Keratinocyte (primary cell): Measurements from ENCODE around the gene NHSL2. TPM values are rescaled to one million over a fixed set of nuclear protein-coding genes. Genes with fewer than 3 reads are reported as not detected.

Source experiments
- DNase-seq: peaks from one replicate; pipeline ENCODE4 v3.0.0-alpha.2; 2011; ENCODE audit warnings: low read depth, missing footprints, low spot score
- FAIRE-seq: peaks from 2 replicates; lab custom pipeline; 2011; peaks lifted over from hg19 to GRCh38; lab: Jason Lieb, UNC
- H2AFZ ChIP-seq: 2 replicates; pipeline ENCODE4 v1.6.0; 2012; ENCODE audit warnings: low read length, control low read depth, inconsistent platforms; ENCODE audit not compliant: control insufficient read depth
- H3K27ac ChIP-seq: 2 replicates; pipeline ENCODE4 v1.5.1; 2011; ENCODE audit warnings: low read length; ENCODE audit not compliant: control insufficient read depth, insufficient read depth
- H3K27me3 ChIP-seq: 3 replicates; pipeline ENCODE4 v1.6.0; 2011; ENCODE audit warnings: low read length; ENCODE audit not compliant: control insufficient read depth, insufficient read depth; ENCODE audit errors: extremely low read depth
- H3K36me3 ChIP-seq, 2 experiments: 2 replicates in 1 of 2; 3 replicates in 1 of 2; pipeline ENCODE4 v1.5.1; 2011; ENCODE audit warnings: low read length in 2 of 2, mild to moderate bottlenecking in 1 of 2; ENCODE audit not compliant: control insufficient read depth in 2 of 2, insufficient read depth in 2 of 2; ENCODE audit errors: extremely low read depth in 1 of 2
- H3K4me1 ChIP-seq: 3 replicates; pipeline ENCODE4 v1.5.1; 2011; ENCODE audit warnings: low read length; ENCODE audit not compliant: control insufficient read depth, insufficient read depth; ENCODE audit errors: extremely low read depth
- H3K4me2 ChIP-seq: 3 replicates; pipeline ENCODE4 v1.6.0; 2011; ENCODE audit warnings: low read depth, low read length; ENCODE audit not compliant: control insufficient read depth, insufficient read depth; ENCODE audit errors: extremely low read depth
- H3K4me3 ChIP-seq, 3 experiments: fragments of 200-600 bp in 1 of 3; sonication (generic) in 1 of 3; 2 replicates in 2 of 3; 3 replicates in 1 of 3; pipeline ENCODE4 v1.5.1; 2011 to 2016; ENCODE audit warnings: low read length in 3 of 3, mild to moderate bottlenecking in 3 of 3, control low read depth in 2 of 3, inconsistent platforms in 1 of 3, low read depth in 1 of 3, mixed read lengths in 1 of 3, mixed run types in 1 of 3, moderate library complexity in 1 of 3; ENCODE audit not compliant: control insufficient read depth in 2 of 3, insufficient read depth in 2 of 3; ENCODE audit errors: extremely low read depth in 1 of 3
- H3K79me2 ChIP-seq: 2 replicates; pipeline ENCODE4 v1.6.0; 2012; ENCODE audit warnings: low read length; ENCODE audit not compliant: control insufficient read depth, insufficient read depth
- H3K9ac ChIP-seq: 3 replicates; pipeline ENCODE4 v1.6.0; 2011; ENCODE audit warnings: low read length; ENCODE audit not compliant: control insufficient read depth, insufficient read depth; ENCODE audit errors: extremely low read depth
- H3K9me1 ChIP-seq: 3 replicates; pipeline ENCODE4 v1.6.0; 2011; ENCODE audit warnings: low read length; ENCODE audit not compliant: control insufficient read depth, insufficient read depth; ENCODE audit errors: extremely low read depth
- H3K9me3 ChIP-seq: 2 replicates; pipeline ENCODE4 v1.5.1; 2012; ENCODE audit warnings: low read depth, low read length; ENCODE audit not compliant: control insufficient read depth
- H4K20me1 ChIP-seq: 3 replicates; pipeline ENCODE4 v1.6.0; 2011; ENCODE audit warnings: low read length; ENCODE audit not compliant: control insufficient read depth, insufficient read depth; ENCODE audit errors: extremely low read depth
- CTCF ChIP-seq, 3 experiments: IDR thresholded peaks in 1 of 3; conservative IDR thresholded peaks in 1 of 3; optimal IDR thresholded peaks in 1 of 3; 2 replicates in 2 of 3; 3 replicates in 1 of 3; pipeline versions ENCODE3 to v1.5.1; 2011; ENCODE audit warnings: low read length in 3 of 3, mild to moderate bottlenecking in 3 of 3, moderate library complexity in 2 of 3, control low read depth in 1 of 3, inconsistent platforms in 1 of 3; ENCODE audit not compliant: insufficient read depth in 2 of 3; ENCODE audit errors: extremely low read depth in 1 of 3
- EZH2 ChIP-seq: IDR thresholded peaks from one replicate; pipeline ENCODE4 v1.6.1; 2012; ENCODE audit warnings: inconsistent platforms, mild to moderate bottlenecking, low read length, moderate library complexity
- dilution Hi-C: fragments of 300-500 bp; cut with MboI; formaldehyde crosslinking; loops from one replicate; pipeline ENCODE4 v1.7.0; 2020; ENCODE audit warnings: low sequenced_read_pairs; ENCODE audit not compliant: extremely low pct_ligation_motif_present
- polyA plus RNA-seq, 5 experiments: library from polyadenylated mRNA; depleted of rRNA in 3 of 5; stranded (reverse) in 3 of 5; stranded (forward) in 1 of 5; unstranded in 1 of 5; fragments of >200 nt; gene quantifications; 1 replicate in 1 of 5; 2 replicates in 3 of 5; 3 replicates in 1 of 5; pipeline versions ENCODE4 v1.2.1 to v1.2.3, GENCODE V29; 2011 to 2012; ENCODE audit warnings: missing spikeins in 2 of 5, low read depth in 1 of 5, low replicate concordance in 1 of 5

NHSL2 gene
- polyA plus RNA-seq, 1 donor (not counting 4 experiments of a cell fraction or from before 2014, with no cell fraction given), result 0.04 TPM

DNA sequence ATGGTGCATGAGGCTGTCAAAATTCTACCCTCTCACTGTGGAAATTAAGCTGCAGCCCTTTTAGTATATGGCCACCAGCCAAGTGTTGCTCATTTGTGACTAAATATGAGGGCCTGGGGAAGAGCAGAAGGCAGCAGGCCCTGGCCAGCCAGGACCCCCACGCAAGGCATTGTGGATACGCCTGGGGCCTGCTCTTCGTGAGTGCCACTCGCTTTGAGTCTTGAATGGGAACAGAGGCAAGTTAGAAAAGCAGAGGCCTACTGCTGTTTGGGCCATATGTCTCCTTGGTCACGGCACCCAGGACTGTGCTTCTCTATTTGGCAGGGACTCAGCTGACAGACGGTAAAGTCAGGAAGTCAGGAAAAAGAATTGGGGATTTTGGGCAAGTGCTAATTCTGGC, 210.2 kb downstream of the NHSL2 start:
- FAIRE-seq, result no peak
- no peaks in the 10 kb centered on the region for H3K9me3 ChIP-seq
- no peak for DNase-seq
- no peaks in the 10 kb centered on the region for H3K36me3 ChIP-seq
- H4K20me1 ChIP-seq, result no peaks in the 10 kb centered on the region
- H3K4me3 ChIP-seq, result no peak overlapping the region
- H2AFZ ChIP-seq, result no peak overlapping the region
- H3K4me2 ChIP-seq, result no peak overlapping the region
- no peaks in the 10 kb centered on the region for H3K9me1 ChIP-seq
- TF ChIP-seq CTCF (optimal IDR thresholded peaks at IDR 0.05 in 1 of 3, IDR thresholded peaks at IDR 0.05 in 1 of 3, conservative IDR thresholded peaks at IDR 0.05 in 1 of 3; ENCODE audit: extremely low read depth in 1 of 3, insufficient read depth in 2 of 3, low read length in 3 of 3) (no peak), EZH2 (no peak)
- H3K27ac ChIP-seq, result no peak overlapping the region
- no peaks in the 10 kb centered on the region for H3K79me2 ChIP-seq
- no peaks in the 10 kb centered on the region for H3K4me1 ChIP-seq
- H3K27me3 ChIP-seq, result peaks cover 27% of the 10 kb centered on the region
- no peak overlapping the region for H3K9ac ChIP-seq
- dilution Hi-C loops, result no loop called here

DNA sequence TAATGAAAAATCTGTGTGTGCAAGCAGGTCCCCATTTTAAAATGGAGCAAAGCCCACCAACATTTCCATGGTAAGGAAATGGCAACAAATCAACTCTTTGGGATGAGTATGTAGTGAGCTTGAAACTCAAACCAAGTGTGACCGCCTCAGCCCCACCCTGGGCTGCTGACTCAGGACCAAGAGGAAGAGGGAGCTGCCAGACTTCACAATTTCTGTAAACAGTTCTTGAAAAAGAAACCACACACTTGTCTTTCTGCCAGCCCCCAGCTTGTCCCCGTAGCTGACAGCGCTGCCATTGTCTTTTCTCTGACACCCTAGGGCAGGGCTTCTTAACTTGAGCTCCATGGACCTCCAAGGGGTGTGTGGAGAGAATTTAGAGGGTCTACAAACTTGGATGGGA, 210.7 kb downstream of the NHSL2 start:
- Histone ChIP-seq H3K9me1 (no peaks in the 10 kb centered on the region), H2AFZ (no peak overlapping the region), H3K79me2 (no peaks in the 10 kb centered on the region), H3K4me3 (no peak overlapping the region), H3K4me1 (peaks cover 4% of the 10 kb centered on the region), H3K9me3 (no peaks in the 10 kb centered on the region), H3K4me2 (no peak overlapping the region), H4K20me1 (no peaks in the 10 kb centered on the region), H3K36me3 (no peaks in the 10 kb centered on the region), H3K27ac (no peak overlapping the region), H3K27me3 (peaks cover 28% of the 10 kb centered on the region), H3K9ac (no peak overlapping the region)
- dilution Hi-C loops, result no loop called here
- FAIRE-seq, result no peak
- DNase-seq, result no peak
- no peak for TF ChIP-seq CTCF (optimal IDR thresholded peaks at IDR 0.05 in 1 of 3, IDR thresholded peaks at IDR 0.05 in 1 of 3, conservative IDR thresholded peaks at IDR 0.05 in 1 of 3; ENCODE audit: extremely low read depth in 1 of 3, insufficient read depth in 2 of 3, low read length in 3 of 3)
- TF ChIP-seq EZH2, result no peak
